HuH-7 (cell line): ENCODE data around the gene MITF.
"Not testable (repeated sequence)": the region's sequence is repeated elsewhere in the genome, so short reads cannot be mapped to it uniquely, and the experiment has no call there.

ENCODE experiments used
- DNase-seq: peaks from one replicate; pipeline ENCODE4 v3.0.0; 2011; ENCODE audit warnings: low spot score

MITF gene

DNA sequence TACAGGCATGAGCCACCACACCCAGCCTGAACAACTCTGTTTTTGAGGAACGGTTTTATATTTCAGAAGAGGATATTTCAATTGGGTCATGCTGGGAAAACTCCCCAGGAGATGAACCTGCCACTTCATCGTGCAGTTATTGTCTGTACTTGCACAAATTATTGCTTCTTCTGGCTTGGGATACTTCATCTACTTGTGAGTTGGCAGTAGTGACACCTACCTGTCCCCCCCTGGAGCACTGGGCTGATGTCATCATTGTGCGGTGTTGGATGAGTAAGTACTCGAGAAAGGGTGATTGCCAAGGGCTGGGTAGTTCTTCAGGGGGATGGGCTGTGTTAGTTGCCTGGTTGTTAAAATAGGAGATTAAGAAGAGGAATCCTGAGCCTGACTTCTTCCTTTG, 175.1 kb downstream of the MITF start:
- no peak for DNase-seq

DNA sequence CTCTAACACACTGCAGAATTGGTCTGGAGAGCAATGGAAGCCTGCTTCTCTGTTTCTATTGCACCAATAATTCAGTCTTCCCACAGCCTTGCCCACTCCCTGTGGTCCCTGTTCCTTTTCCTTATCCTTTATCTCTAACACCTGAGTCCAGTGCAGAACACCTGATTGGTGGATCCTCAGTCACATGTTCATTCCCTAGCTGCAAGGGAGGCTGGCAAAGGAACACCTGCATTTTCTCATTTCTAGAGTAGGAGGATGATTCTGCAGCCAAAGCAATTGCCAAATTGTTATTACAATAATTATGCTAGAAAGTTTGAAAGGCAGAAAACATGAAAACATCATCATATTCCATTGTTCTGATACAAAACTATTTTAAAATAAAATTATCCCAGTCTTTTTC, 176.5 kb downstream of the MITF start:
- DNase-seq, result no peak

DNA sequence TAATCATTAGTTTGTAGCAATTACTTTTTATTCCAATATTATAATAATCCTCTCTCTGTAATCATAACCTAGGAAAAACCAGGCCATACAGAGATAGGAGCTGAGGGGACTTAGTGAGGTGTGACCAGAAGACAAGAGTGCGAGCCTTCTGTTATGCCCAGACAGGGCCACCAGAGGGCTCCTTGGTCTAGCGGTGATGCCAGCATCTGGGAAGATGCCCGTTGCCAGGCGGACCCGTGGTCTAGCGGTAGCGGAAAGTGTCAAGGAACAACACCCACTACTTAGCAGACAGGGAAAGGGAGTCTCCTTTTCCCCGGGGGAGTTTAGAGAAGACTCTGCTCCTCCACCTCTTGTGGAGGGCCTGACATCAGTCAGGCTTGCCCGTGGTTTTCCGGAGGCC, 180.7 kb downstream of the MITF start:
- not testable (repeated sequence) for DNase-seq

DNA sequence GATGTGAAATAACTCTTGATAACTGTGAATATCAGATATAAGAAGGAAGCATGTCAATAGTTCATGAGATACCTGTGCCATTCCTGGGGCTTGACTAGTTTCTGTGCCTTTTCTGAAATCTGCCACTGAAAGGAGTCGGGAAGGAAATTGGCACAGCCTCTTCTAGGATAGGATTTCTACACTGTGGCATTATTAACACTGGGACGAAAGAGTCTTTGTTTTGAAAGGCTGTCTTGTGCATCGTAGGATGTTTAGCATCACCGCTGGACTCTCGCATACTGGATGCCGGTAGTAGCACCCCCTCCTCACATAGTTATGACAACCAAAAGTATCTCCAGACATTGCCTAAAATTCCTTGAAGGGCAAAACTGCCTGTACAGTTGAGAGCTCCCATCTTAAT, 182.4 kb downstream of the MITF start:
- DNase-seq, result no peak

DNA sequence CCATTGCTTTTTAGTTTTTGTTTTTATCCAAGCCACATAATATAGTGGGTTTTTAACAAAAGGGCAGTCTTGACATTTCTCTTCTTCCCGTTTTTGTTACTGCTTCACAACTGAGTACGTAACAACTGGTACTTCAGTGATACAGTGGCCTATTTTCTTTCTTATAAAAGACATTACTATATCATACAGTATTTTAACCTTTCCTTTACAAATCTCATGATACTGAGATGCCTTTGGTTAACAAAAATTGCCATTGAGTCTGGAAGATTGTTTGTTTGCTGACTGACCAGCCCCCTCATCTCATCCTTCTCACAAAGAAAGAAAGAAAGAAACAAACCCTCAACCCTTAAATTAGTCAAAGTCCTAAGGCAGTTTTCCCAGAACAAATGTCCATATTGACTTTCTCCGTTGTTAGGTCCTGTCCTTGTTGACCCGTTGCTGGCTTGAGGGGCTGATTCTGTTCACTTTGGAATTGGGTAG, 183.3 kb downstream of the MITF start:
- no peak for DNase-seq

DNA sequence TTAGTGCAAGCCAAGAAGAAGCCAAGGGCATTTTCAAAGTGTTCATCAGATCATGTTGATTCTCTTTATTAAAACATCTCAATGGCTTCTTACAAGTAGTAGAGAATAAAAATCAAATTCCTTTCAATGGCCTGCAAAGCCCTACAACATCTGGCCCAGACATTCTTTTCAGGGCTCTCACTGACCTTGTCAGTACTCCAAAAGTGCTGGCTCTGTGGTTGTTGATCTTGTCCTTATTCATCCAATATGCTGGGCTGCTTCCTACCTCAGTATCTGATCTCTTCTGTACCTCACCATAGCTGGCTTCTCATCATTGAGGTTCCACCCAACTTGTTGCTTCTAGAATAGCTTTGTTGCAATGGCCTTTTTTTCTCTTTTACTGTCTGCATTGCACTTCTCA, 186.2 kb downstream of the MITF start:
- no peak for DNase-seq

DNA sequence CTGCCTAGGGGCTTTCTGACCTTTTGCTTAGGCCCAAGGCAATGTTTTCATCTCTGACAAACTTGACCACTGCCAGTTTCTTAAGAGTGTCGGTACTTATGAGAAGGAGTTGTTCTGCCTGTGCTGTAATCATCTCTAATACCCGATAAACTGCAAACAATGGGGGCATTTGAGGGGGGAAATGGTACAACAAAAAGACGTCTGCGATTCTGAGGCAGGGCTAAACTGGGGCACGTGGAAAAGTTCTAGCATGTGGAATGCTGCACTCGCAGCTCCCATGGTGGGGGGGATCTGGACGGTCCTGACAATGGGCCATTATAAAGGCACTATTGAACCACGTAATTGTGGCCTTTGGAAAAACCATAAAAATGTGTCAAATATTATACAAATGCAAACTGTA, 187.1 kb downstream of the MITF start:
- no peak for DNase-seq

DNA sequence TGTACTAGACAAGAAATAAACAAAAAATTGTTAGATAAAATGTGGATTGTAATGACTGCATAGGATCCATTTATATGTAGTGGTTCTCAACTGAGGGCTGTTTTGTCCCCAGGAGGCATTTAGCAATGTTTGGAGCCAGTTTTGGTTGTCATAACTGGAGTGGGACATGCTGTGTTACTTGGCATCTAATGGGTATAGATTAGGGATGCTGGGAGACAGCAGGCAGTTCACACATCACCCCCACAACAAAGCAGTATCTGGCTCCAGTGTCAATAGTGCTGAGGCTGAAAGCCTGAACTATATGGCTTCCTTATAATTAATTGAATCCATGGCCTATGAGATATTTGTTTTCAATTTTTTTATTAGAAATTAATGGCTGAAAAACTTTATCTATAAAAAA, 188.3 kb downstream of the MITF start:
- DNase-seq, result no peak

DNA sequence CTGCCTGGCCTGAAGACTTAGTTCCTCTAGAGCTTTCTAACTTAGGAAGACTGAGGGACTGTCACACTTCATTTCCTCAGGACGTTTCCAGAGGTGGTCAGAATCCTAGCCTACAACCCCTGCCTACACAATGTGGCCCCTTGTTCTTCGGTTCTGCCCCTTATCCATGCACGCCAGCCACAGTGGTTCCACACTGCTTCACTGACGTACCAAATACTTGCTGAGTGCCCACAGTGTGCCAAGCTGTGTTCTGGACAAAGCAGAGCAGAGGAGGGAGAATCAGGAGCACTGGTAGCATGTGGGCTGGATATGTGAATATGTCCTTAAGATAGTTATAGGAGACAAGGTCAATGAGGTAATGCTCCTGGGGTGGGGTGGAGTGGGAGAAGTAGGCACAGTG, 189.8 kb downstream of the MITF start:
- no peak for DNase-seq

DNA sequence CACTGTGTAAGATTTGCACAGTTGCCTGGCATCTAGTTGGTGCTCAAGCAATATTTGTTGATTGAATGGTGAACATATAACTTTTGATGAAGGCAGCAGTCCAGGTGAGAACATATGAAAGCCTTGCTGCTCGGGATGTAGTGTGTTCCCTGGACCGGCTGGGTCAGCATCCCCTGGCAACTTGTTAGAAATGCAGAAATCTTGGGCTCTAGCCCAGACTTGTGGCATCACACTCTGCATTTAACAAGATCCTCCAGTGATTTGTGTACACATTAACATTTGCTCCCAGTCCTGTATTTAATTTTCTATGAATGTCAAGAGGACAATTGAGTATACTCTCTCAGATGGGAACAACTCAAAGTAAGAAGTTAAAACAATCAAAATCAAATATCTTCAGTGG, 191.3 kb downstream of the MITF start:
- no peak for DNase-seq

DNA sequence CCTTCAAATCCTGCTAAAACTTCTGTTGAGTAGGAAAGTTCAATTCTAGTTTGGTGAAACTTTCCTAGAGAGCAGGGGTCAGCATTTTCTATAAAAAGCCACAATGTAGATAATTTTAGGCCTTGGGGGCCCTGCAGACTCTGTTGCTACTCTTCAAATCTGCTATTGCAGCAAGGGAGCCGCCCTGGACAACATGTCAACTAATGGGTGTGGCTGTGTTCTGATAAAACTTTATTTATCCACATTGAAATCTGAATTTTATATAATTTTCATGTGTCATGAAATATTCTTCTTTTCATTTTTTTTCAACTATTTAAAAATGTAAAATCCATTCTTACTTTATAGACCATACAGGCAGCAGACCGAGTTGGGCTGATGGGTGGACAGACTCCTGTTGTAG, 192.8 kb downstream of the MITF start:
- no peak for DNase-seq

DNA sequence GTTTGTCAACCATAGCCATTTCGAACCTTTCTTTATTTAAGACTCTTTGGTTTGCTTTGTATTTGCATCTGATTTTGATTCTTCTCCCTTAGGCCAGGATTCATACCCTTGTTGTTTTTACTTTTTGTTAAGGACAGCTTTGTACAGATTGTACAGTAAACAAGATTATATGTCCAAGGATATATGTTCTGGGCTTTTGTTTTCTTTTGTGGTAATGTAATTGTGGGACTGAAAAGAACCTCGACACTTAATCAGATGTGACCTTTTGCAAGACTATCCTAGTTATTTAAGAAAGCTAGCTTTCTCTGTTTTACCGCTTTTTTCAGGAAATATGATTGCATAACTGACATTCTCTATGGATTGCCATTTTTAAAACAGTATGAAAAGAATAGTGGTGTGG, 193.2 kb downstream of the MITF start:
- DNase-seq, result no peak

DNA sequence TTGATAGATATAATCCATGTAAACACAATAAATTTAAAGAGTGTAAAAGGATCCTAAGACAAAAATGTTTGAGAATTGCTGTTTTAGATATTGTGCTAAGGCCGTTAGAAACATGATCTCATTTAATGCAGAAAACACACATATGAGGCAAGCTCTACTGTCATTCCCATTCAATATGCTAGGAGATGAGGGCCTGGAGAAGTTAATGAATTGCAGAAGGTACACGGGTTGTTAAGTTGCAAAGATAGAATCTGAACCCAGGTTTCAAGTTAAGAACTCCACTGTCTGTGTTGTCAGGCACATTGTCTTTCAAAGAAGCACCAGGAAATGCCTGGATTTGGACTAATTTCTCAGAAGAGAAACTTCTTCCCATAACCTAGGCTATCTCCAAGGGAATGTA, 195.1 kb downstream of the MITF start:
- no peak for DNase-seq

DNA sequence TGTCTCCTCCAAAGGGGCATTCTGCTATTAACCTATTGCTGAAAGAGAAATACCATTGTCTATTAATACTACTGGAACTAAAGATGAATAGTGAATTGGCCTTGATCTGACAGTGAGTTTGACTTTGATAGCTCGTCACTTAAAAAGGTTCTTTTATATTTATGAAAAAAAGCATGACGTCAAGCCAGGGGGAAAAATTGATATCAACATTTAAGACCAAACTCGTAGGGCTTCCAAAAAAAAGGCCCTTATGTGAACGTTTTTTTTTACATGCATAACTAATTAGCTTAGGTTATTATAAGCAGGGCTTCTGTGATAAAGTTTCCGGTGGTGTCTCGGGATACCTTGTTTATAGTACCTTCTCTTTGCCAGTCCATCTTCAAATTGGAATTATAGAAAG, 197.0 kb downstream of the MITF start:
- DNase-seq, result no peak

DNA sequence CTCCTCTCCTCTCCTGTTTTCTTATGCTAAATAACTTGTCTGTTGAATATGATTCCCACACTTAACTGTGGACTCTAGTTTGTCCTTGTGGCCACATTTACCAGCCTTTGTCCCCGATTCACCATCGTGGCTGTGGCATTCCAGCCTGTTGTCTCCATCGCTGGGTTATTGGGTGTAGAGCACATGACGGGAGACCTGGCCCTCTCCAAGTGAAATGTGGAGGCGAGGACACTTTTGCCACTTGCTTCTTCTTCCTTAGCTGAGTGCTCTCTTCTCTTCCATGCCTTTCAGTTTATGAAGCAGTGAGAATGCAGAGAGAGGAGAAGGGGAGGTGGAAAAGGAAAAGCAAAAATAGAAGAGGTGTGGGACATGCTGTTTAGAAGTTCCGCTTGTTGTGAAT, 198.8 kb downstream of the MITF start:
- no peak for DNase-seq

DNA sequence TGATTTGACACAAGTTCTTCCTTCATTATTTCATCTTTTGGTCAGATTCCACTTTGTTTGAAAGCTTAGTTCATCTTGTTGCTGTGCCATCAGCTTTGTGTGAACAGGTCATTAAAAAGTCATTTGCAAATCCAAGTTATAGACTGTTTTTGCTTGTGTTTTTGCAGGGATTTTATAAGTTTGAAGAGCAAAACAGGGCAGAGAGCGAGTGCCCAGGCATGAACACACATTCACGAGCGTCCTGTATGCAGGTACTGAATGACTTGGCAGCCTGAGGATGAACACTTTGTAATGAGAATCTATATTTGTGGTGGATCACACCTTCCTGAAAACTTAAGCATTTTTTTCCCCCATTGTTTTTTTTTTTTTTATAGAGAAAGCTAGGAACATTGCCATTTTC, 199.7 kb downstream of the MITF start:
- no peak for DNase-seq

DNA sequence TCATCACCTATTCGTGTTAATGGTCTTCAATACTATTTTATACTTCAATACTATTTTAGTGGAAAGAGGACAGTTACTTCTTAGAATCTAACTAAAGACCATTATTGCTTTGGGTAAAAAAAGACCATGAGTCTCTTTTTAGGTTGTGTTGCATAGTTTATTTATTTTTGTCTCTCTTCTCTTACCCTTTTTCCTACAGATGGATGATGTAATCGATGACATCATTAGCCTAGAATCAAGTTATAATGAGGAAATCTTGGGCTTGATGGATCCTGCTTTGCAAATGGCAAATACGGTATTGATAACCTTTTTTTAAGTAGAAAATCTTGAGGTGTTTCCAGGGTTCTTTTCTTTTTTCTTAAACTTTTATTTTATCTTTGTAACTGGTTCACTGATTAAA, 201.8 kb downstream of the MITF start:
- no peak for DNase-seq

DNA sequence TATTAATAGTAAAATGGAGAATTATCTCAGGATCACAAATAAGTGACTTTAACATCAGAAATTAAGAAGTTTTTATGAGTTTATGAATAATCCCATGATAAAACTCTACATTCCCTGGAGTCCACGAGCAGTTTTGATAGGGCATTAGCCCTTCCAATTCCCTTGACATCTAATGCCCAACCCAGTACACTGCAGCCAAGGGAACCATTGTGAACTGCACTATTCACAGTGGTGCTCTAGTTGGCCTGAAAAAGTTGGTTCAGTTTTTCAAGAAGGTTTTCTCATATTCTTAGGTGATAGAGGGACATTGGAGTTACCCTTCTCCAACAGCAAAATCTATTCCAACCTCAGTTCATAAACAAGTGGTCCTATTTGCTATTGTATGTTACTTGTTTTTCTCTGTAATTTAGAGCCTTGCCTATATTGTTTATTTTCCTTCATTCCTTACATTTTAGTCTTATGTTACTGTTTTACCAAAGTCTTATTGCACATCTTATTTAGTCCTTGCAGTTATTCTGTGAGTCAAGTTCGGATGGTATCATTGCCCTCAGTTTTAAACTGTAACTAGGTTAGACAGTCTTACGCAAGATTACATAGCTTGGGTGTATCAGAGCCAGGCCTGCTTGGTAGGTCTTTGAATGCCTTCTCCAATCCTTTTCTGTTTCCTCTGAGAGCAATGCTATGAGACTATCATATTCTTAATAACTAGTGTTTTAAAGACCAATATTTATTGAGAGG, 202.3 kb downstream of the MITF start:
- DNase-seq, result no peak

DNA sequence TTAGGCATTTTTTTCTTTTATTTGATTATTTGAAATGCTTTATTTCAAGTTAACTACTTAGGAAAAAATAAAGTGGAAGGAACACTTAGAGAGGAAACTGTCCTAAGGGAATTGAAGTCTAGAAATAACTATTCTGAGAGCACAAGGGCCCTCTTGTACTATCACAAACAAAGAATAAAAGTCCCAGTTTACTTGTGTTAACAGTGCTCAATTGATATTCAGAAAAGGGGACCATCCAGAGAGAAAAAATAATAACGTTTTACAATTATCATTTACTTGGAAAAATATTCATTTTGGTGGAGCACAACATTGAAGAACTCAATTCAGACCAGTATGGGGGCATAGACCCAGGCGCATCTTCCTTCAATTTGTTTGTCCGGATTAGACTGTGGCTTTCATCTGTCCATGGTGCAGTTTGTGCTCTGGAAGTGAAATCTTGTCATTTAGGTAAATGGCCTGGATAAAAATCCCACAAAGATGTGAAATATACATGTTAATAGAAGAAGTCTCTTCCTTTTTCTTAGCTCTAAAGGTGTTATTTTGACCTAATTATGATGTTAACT, 205.7 kb downstream of the MITF start:
- DNase-seq, result no peak

DNA sequence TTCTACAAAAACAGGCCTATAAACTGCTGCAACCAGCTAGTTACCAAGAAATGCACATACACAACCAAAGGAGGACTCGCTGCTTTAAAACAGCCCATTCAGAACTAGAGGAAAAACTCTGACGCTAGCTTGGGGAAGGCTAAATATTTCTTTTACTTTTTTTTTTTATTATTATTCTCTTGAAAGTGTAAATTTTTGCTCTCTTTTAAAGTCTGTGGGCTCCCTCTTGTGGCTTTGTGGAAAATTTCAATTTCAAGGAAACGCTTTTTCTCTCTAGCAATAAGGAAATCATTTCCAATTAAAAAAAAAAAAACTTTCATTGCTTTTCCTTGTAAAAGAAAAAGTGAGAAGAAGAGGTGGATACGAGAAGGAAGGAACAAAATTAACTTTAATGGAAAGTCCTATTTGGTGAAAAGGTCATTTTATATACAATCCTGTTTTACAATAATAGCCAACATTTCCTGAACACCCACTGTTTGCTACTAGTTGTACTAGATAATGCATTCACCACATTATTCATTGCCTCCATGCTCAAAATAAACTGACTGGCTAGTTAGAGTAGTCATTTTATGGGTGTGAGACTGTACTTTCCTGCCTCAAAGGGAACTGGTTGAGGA, 209.1 kb downstream of the MITF start:
- DNase-seq, result no peak

DNA sequence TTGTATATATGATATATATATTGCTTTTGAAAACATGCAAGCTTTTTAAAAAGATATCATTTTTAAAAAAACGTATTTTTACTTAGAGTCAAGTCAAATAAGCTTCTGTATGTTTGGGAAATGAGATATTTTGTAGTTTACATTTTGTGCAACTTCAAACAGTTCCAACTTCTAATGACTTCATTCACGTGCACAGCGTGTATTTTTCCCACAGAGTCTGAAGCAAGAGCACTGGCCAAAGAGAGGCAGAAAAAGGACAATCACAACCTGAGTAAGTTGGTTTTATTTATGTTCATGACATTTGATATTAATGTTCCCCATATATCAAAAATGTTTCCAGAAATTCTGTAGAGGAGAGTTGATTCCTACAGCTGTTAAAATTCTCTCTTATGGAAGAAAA, 212.4 kb downstream of the MITF start:
- DNase-seq, result no peak

DNA sequence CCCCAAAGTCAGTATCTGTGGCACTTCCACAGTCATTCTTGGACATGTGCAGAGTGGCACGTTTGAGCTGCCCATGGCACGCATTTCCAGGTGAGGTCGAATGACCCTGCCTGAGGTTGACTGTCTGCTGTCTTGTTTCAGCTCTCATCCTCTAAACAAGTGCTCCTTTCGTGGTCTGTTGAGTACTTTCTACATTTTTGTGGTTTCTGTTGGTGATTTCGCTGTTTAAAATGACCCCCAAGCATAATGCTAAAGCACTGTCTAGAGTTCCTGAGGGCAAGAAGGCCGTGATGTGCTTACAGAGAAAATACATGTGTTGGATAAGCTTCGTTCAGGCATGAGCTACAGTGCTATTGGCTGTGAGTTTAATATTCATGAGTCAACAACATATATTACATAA, 220.3 kb downstream of the MITF start:
- no peak for DNase-seq

DNA sequence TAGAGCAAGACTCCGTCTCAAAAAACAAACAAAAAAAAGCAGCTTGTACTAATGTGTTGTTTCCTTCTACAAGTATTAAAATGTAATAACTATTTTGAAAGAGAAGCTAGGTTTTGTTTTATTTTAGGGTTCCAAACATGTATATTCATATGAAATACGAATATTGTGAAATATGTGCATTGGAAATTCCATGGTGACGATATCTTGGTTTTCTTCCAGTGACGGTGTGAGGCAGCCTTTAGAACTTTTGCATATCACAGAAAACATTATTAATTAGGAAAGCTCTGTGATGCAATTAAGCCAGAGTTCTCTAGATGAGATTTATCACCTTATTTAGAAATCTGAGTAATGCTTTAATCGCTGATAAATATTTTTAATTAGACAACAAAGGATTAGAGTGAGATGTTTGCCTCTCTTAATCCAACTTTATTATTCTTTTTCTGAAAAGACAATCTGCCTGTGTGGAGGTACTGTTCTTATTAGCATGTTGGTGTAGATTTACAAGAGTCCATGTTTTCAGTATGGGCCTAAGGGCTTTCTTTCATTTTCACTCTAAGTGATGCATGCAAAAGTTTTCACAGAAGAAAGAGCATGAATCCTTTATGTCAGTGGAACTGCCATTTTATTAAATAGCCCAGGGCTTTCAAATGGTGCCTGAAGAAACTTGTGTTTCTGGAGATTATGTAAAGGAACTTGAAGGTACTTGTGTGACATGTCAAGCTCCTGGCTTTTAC, 222.6 kb downstream of the MITF start:
- DNase-seq, result no peak
